ENCODE results near the gene SYT9.
A peak's percentile ranks its signal among the peaks of the same experiment; 100 is the strongest.
"Not testable (repeated sequence)": the region's sequence is repeated elsewhere in the genome, so short reads cannot be mapped to it uniquely, and the experiment has no call there.

The SYT9 gene

DNA sequence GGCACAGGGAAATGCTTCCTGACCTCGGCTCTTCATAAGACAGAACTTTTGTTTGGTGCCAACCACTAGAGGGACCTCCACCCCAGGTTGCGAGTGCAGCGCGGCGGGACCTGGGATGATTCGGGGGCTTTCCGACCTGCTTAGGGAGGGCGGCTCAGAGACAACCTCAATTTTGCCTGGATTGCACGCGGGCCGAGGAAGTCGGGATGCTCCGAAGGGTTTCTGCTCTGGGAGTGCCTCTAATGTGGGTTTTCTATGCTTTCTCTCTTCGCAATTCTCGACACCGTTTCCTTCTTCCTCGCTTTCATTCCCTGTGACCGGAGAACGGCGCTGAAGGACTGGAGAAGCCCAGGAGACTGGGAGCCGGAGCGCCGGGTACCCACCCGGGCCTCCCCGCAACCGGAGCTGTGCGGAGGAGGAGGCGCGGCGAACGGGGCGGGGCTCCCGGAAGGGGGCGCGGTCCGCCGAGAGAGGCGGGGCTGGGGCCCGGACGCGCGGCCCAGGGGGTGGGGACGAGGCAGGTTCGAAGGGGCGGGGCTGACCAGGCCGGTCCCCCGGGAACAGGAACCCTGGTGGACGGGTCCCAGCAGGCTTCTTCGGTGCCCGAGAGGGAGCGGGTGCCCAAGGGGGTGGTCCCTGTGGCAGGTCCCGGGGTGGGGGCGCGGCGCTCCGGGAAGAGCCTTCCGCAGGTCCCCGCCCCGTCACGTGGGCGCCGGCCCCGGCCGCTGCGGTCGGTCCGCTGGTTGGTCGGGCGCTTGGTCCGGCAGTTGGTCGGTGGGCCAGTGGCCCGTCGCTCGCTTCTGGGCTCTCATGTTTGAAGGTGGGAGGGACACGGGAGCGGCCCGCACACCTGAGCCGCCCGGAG, 261.8 kb downstream of the SYT9 start, which contains the start of gene PPFIBP2:
PPFIBP2 (plus strand) TSS at position 766 of the 865 bp plus-strand sequence. CDS start 35,477 bp downstream, outside the sequence.
- peak within 1 kb of the TSS; percentile 64 for H3K4me3 ChIP-seq (ENCODE audit: low read depth, low read length)
- TF ChIP-seq, protein P1, sequence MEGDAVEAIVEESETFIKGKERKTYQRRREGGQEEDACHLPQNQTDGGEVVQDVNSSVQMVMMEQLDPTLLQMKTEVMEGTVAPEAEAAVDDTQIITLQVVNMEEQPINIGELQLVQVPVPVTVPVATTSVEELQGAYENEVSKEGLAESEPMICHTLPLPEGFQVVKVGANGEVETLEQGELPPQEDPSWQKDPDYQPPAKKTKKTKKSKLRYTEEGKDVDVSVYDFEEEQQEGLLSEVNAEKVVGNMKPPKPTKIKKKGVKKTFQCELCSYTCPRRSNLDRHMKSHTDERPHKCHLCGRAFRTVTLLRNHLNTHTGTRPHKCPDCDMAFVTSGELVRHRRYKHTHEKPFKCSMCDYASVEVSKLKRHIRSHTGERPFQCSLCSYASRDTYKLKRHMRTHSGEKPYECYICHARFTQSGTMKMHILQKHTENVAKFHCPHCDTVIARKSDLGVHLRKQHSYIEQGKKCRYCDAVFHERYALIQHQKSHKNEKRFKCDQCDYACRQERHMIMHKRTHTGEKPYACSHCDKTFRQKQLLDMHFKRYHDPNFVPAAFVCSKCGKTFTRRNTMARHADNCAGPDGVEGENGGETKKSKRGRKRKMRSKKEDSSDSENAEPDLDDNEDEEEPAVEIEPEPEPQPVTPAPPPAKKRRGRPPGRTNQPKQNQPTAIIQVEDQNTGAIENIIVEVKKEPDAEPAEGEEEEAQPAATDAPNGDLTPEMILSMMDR (conservative IDR thresholded peaks at IDR 0.05; ENCODE audit: low read depth, low read length): peak; percentile 79
- peak; percentile 66 for DNase-seq (ENCODE audit: low read depth)

DNA sequence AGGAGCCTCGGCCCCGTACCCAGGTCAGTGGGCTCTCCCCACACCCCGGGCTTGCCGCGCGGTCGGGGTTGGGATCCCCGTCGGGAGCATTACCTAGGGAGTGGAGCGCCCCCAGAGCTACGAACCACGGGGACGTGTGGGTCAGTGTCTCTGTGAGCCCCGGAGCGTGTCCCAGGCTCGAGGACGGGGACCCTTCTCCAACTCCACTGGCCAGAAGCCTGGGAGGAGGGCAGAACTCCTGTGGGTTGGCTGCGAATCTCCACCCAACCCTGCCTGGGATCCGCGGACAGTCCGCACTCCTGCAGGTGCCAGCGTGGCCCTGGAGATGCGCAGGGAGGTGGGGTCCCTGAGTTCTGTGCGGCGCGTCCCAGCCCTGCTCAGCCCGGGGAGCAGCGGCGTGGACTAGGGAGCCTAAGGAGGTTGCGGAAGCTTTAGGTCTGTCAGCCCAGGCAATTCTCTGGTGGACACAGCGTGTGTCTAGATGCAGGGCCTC, 262.4 kb downstream of the SYT9 start:
- TF ChIP-seq, protein P1 (conservative IDR thresholded peaks at IDR 0.05; ENCODE audit: low read depth, low read length): no peak
- H3K4me3 ChIP-seq (ENCODE audit: low read depth, low read length): peak overlapping the region; percentile 64
- no peak for DNase-seq (ENCODE audit: low read depth)

DNA sequence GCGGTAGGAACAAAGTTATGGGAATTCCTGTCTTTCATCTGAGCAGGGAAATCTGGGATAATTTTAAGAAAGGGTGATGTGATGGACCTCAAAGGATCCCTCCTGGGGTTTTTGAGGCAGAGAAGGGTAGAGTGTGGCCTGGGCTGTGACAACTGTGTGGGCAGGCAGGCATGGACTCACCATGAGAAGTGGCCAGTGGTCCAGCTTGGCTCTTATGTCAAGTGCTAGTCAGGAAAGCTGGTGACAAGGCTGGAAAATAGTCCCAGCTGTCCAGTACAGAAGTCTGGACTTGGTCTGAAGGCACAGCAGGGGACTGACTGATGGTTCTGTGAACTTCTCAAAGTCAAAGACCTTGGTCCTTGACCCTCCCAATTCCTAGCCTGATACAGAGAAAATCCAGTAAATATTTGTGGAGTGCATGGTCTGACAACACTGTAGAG, 263.8 kb downstream of the SYT9 start:
- TF ChIP-seq, protein P1 (conservative IDR thresholded peaks at IDR 0.05; ENCODE audit: low read depth, low read length): no peak
- H3K4me3 ChIP-seq (ENCODE audit: low read depth, low read length): no peak overlapping the region
- no peak for DNase-seq (ENCODE audit: low read depth)

DNA sequence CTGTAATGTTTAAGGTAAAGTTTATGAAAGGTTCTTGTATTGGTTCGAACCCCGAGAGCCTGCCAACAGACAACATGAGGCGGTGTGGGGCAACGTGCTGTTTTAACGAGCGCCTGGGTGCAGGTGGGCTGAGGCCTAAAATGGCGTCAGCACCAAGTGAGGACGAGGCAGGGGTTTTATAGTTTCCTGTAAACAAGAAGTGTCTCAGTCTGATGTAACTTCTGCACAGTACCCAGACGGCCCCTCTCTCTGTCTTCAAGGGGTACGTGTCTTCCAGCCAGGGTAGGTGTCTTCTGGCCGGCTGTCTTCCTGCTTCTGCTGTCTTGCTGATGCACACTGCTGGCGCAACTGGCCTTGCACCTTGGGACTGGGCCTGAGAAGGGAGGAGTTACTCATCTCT, 264.8 kb downstream of the SYT9 start:
- H3K4me3 ChIP-seq (ENCODE audit: low read depth, low read length): no peak overlapping the region
- TF ChIP-seq, protein P1 (conservative IDR thresholded peaks at IDR 0.05; ENCODE audit: low read depth, low read length): no peak
- no peak for DNase-seq (ENCODE audit: low read depth)

DNA sequence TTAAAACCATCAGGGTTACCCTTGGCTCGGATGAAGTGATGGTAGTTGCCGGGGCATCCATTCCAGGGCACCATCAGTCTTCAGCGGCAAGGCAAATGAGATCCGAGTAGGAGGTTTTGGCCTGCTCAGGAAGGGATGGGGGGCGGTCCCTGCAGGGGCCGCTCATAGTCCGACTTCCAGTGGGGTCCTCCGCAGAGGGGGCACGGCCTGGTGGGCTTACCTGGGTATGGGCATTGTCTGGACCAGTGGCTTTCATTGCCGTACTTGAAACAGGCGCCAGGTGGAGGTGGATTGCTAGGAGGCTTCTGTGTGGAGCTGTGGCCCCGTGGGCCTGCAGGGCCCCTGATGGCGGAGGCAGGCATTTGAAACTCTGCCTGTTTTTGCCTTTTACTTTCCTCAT, 266.0 kb downstream of the SYT9 start:
- not testable (repeated sequence) for DNase-seq (ENCODE audit: low read depth); H3K4me3 ChIP-seq (ENCODE audit: low read depth, low read length)

All from choroid plexus epithelial cell (primary cell).